GM23248 (cell line): ENCODE measurements around the gene ZMAT5.

Experiments used
- EZH2 ChIP-seq: fragments of 200-600 bp; sonication (generic); IDR thresholded peaks from 2 replicates; pipeline ENCODE4 v1.6.1; 2018; ENCODE audit warnings: antibody characterized with exemption, mild to moderate bottlenecking; ENCODE audit not compliant: insufficient read depth, poor library complexity, severe bottlenecking
- EZH2phosphoT487 ChIP-seq: fragments of 200-600 bp; sonication (generic); IDR thresholded peaks from 2 replicates; pipeline ENCODE4 v1.6.1; 2018; ENCODE audit warnings: antibody characterized with exemption, moderate library complexity, mild to moderate bottlenecking, low read depth; ENCODE audit not compliant: insufficient read depth

GRCh38 chr22:29782061-29782845 lies 15.4 kb upstream of the ZMAT5 start:
- TF ChIP-seq EZH2 (no peak), EZH2phosphoT487 (no peak)
